ENCODE measurements around the gene CDKN2C. TPM values are rescaled to one million over a fixed set of nuclear protein-coding genes. Genes with fewer than 3 reads are reported as not detected.
A peak's percentile ranks its signal among the peaks of the same experiment; 100 is the strongest.

CDKN2C gene
- total and polyA plus RNA-seq, 2 experiments from 2014 or later, result not detected

GRCh38 chr1:50972766-50973165, 2.7 kb downstream of the CDKN2C start:
- Mint-ChIP-seq H3K4me3 (no peak overlapping the region), H3K36me3 (ENCODE audit: low read depth) (no peaks in the 10 kb centered on the region), H3K4me1 (peaks cover 24% of the 10 kb centered on the region), H3K9me3 (no peaks in the 10 kb centered on the region; the same call in 2 of the 3 replicates), H3K27me3 (ENCODE audit: insufficient read depth, low read depth, poor library complexity) (peaks cover 93% of the 10 kb centered on the region), H3K27ac (no peak overlapping the region)
- Histone ChIP-seq H3F3A (replicated peaks; ENCODE audit: low read depth) (peaks cover 41% of the 10 kb centered on the region), H2AFZ (no peak overlapping the region), H3K4me1 (ENCODE audit: insufficient read depth) (peaks cover 39% of the 10 kb centered on the region), H4K20me1 (replicated peaks; ENCODE audit: insufficient read depth) (peaks cover 45% of the 10 kb centered on the region), H3K27me3 (ENCODE audit: insufficient read depth) (peaks cover 99% of the 10 kb centered on the region), H3K27ac (ENCODE audit: low read depth) (no peak overlapping the region), H3K79me2 (replicated peaks; ENCODE audit: insufficient read depth) (no peaks in the 10 kb centered on the region), H3K36me3 (ENCODE audit: insufficient read depth) (no peaks in the 10 kb centered on the region), H3K9me2 (ENCODE audit: insufficient read depth) (no peaks in the 10 kb centered on the region), H3K4me2 (no peak overlapping the region), H3K4me3 (no peak overlapping the region)
- ATAC-seq (no peak), DNase-seq (ENCODE audit: low spot score) (no peak)
- peak; percentile 17 for TF ChIP-seq EZH2 (IDR thresholded peaks at IDR 0.05; ENCODE audit: low read depth, unreplicated experiment)
- TF ChIP-seq NANOG (IDR thresholded peaks at IDR 0.05; ENCODE audit: borderline replicate concordance), result no peak

GRCh38 chr1:50973255-50973654, 3.2 kb downstream of the CDKN2C start:
- H3K4me1 ChIP-seq (ENCODE audit: insufficient read depth), result peaks cover 39% of the 10 kb centered on the region
- ATAC-seq (no peak), DNase-seq (ENCODE audit: low spot score) (no peak)
- no peak overlapping the region for H2AFZ ChIP-seq
- Mint-ChIP-seq H3K27ac (no peak overlapping the region), H3K9me3 (no peaks in the 10 kb centered on the region; the same call in 2 of the 3 replicates), H3K4me3 (no peak overlapping the region), H3K4me1 (peaks cover 25% of the 10 kb centered on the region), H3K36me3 (ENCODE audit: low read depth) (no peaks in the 10 kb centered on the region), H3K27me3 (ENCODE audit: insufficient read depth, low read depth, poor library complexity) (peaks cover 90% of the 10 kb centered on the region)
- TF ChIP-seq JUNB (IDR thresholded peaks at IDR 0.05; ENCODE audit: unreplicated experiment) (no peak), ZNF331 (CRISPR knock-in tag; IDR thresholded peaks at IDR 0.05; ENCODE audit: low read depth) (no peak), CTCF (conservative IDR thresholded peaks at IDR 0.05; ENCODE audit: low read depth in 2 of 2) (no peak), ETS1 (IDR thresholded peaks at IDR 0.05) (no peak), POLR2AphosphoS5 (IDR thresholded peaks at IDR 0.05; ENCODE audit: low read depth) (no peak), REST (IDR thresholded peaks at IDR 0.05; ENCODE audit: unreplicated experiment) (no peak), EZH2phosphoT487 (IDR thresholded peaks at IDR 0.05; ENCODE audit: unreplicated experiment) (no peak), STAT1 (IDR thresholded peaks at IDR 0.05; ENCODE audit: unreplicated experiment) (no peak)
- no peak overlapping the region for H3K4me2 ChIP-seq
- no peak overlapping the region for H3K4me3 ChIP-seq
- H3K79me2 ChIP-seq (replicated peaks; ENCODE audit: insufficient read depth), result no peaks in the 10 kb centered on the region
- peaks cover 96% of the 10 kb centered on the region for H3K27me3 ChIP-seq (ENCODE audit: insufficient read depth)
- H4K20me1 ChIP-seq (replicated peaks; ENCODE audit: insufficient read depth), result peaks cover 45% of the 10 kb centered on the region
- no peak overlapping the region for H3K27ac ChIP-seq (ENCODE audit: low read depth)
- H3K9me2 ChIP-seq (ENCODE audit: insufficient read depth), result no peaks in the 10 kb centered on the region
- H3K36me3 ChIP-seq (ENCODE audit: insufficient read depth), result no peaks in the 10 kb centered on the region
- H3F3A ChIP-seq (replicated peaks; ENCODE audit: low read depth), result peaks cover 36% of the 10 kb centered on the region
